Breast epithelium (tissue), 4 donors: Measurements from ENCODE around the gene PNMA1. TPM values are rescaled to one million over a fixed set of nuclear protein-coding genes. Genes with fewer than 3 reads are reported as not detected.

Experiments used
- DNase-seq, 2 donors: peaks; one replicate each; pipeline ENCODE4 v3.0.0-alpha.2; 2019; ENCODE audit warnings: low spot score in 2 of 2
- H3K27ac ChIP-seq, 2 donors: fragments of 200-600 bp; sonication (generic) in 1 of 2; one replicate each; pipeline ENCODE4 v1.5.1; 2016 to 2019; ENCODE audit warnings: mild to moderate bottlenecking in 1 of 2
- H3K27me3 ChIP-seq, 2 donors: fragments of 200-600 bp; sonication (generic) in 1 of 2; one replicate each; pipeline versions ENCODE4 v1.5.1 to v1.6.0; 2017 to 2019; ENCODE audit warnings: control low read depth in 1 of 2, mild to moderate bottlenecking in 1 of 2
- H3K36me3 ChIP-seq: fragments of 200-600 bp; one replicate; pipeline ENCODE4 v1.5.1; 2019
- H3K4me1 ChIP-seq, 2 donors: fragments of 200-600 bp; sonication (generic); one replicate each; pipeline ENCODE4 v1.5.1; 2016 to 2019; ENCODE audit warnings: control low read depth in 1 of 2
- H3K4me3 ChIP-seq, 3 donors: fragments of 200-600 bp; sonication (generic); 1 replicate in 2 of 3; 2 replicates in 1 of 3; pipeline ENCODE4 v1.5.1; 2016 to 2019; ENCODE audit warnings: mild to moderate bottlenecking in 3 of 3, moderate library complexity in 2 of 3
- H3K9me3 ChIP-seq, 2 donors: fragments of 200-600 bp; sonication (generic) in 1 of 2; one replicate each; pipeline ENCODE4 v1.5.1; 2016 to 2019; ENCODE audit warnings: control low read depth in 1 of 2
- CTCF ChIP-seq, 3 donors: fragments of 450-650 bp; IDR thresholded peaks; one replicate each; pipeline ENCODE4 v1.5.1; 2016 to 2017; ENCODE audit warnings: antibody characterized with exemption in 3 of 3, mild to moderate bottlenecking in 3 of 3, moderate library complexity in 3 of 3
- POLR2A ChIP-seq: fragments of 450-650 bp; IDR thresholded peaks from one replicate; pipeline ENCODE4 v1.6.1; 2016; ENCODE audit warnings: antibody characterized with exemption, mild to moderate bottlenecking, moderate library complexity
- POLR2AphosphoS5 ChIP-seq, 3 donors: sonication (generic); formaldehyde crosslinking; IDR thresholded peaks; one replicate each; pipeline ENCODE4 v1.6.1; 2017; ENCODE audit warnings: antibody characterized with exemption in 3 of 3
- intact Hi-C: fragments of 100-400 bp; cut with DNase I; formaldehyde crosslinking; loops from one replicate; pipeline ENCODE4 v1.15.1; 2023; ENCODE audit warnings: low total_unique reads
- total RNA-seq, 3 donors: library from RNA; depleted of rRNA; stranded (reverse); fragments of >200 nt; gene quantifications; one replicate each; pipeline ENCODE4 v1.1.0, GENCODE V29; 2016

Gene PNMA1
- total RNA-seq, 3 donors from 2014 or later, result 12.1 to 19.3 (median 19.2) TPM

GRCh38 chr14:73757876-73758391 lies 43.8 kb upstream of the PNMA1 start:
- Histone ChIP-seq H3K9me3 (no peaks in the 10 kb centered on the region), H3K4me1 (peaks cover 32 to 78% of the 10 kb centered on the region in 2 donors), H3K36me3 (no peaks in the 10 kb centered on the region), H3K4me3 (peak overlapping the region; percentile 62 to 85 (median 82)), H3K27me3 (no peaks in the 10 kb centered on the region), H3K27ac (peak overlapping the region; percentile 96)
- DNase-seq, result no peak
- intact Hi-C loops, result no loop called here
- peak in 1 of 3 donors; percentile 4 for TF ChIP-seq POLR2AphosphoS5 (IDR thresholded peaks at IDR 0.05)
- TF ChIP-seq CTCF (IDR thresholded peaks at IDR 0.05), result no peak

- no peaks in the 10 kb centered on the region for H3K27me3 ChIP-seq
- intact Hi-C loops, result no loop called here
- DNase-seq, result no peak
- H3K4me3 ChIP-seq, result peak overlapping the region in 1 of 3 donors; percentile 85
- no peak for TF ChIP-seq CTCF (IDR thresholded peaks at IDR 0.05)
- no peak for TF ChIP-seq POLR2AphosphoS5 (IDR thresholded peaks at IDR 0.05)
- TF ChIP-seq POLR2A, result no peak
- peak overlapping the region; percentile 96 for H3K27ac ChIP-seq
- peaks cover 38 to 78% of the 10 kb centered on the region in 2 donors for H3K4me1 ChIP-seq
- no peaks in the 10 kb centered on the region for H3K36me3 ChIP-seq
- H3K9me3 ChIP-seq, result no peaks in the 10 kb centered on the region
Measured at GRCh38 chr14:73757381-73757780, 43.2 kb upstream of the PNMA1 start.

- no peaks in the 10 kb centered on the region for H3K36me3 ChIP-seq
- H3K27ac ChIP-seq, result peak overlapping the region; percentile 94 to 96
- H3K4me3 ChIP-seq, result peak overlapping the region in 2 of 3 donors; percentile 26 to 33
- no peaks in the 10 kb centered on the region for H3K9me3 ChIP-seq
- intact Hi-C loops, result no loop called here
- no peaks in the 10 kb centered on the region for H3K27me3 ChIP-seq
- H3K4me1 ChIP-seq, result peaks cover 46 to 77% of the 10 kb centered on the region in 2 donors
- no peak for TF ChIP-seq POLR2AphosphoS5 (IDR thresholded peaks at IDR 0.05)
- TF ChIP-seq CTCF (IDR thresholded peaks at IDR 0.05), result no peak
- no peak for TF ChIP-seq POLR2A
- DNase-seq, result no peak
Measured at GRCh38 chr14:73755434-73756014, 41.3 kb upstream of the PNMA1 start.

GRCh38 chr14:73754911-73755360 lies 40.8 kb upstream of the PNMA1 start:
- DNase-seq, result peak in 1 of 2 donors; percentile 67
- Histone ChIP-seq H3K9me3 (no peaks in the 10 kb centered on the region), H3K27ac (peak overlapping the region; percentile 94 to 96), H3K36me3 (no peaks in the 10 kb centered on the region), H3K27me3 (no peaks in the 10 kb centered on the region), H3K4me3 (peak overlapping the region in 2 of 3 donors; percentile 26 to 33), H3K4me1 (peaks cover 46 to 81% of the 10 kb centered on the region in 2 donors)
- peak in 2 of 3 donors; percentile 55 to 64 for TF ChIP-seq POLR2AphosphoS5 (IDR thresholded peaks at IDR 0.05)
- TF ChIP-seq POLR2A, result no peak
- no peak for TF ChIP-seq CTCF (IDR thresholded peaks at IDR 0.05)
- intact Hi-C loops, result no loop called here
